ENCODE results near the gene CHST2. TPM values are rescaled to one million over a fixed set of nuclear protein-coding genes. Genes with fewer than 3 reads are reported as not detected.

CHST2 gene
- total RNA-seq, 2 experiments from 2014 or later: 2.4 to 3.0 TPM

DNA sequence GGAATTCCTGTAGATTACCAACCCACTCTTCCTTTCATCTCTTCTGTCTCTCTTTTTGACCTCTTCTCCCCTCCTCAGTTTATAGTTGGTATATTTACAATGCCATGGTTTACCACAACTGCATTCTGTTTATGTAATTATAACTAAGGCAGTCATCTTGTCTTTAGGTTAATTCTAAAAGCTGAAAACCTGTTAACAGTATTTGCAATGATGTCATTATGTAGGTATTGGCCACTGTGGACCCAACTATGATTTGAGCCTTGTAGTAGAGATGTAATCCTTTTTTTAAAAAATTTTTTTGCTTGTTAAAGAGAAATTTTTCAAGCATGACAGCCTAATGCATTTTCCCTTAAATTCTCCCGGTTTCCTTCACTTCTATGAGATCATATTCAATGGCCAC lies 30.7 kb upstream of the CHST2 start:
- no peaks in the 10 kb centered on the region for H3K36me3 Mint-ChIP-seq
- no peak for ATAC-seq (ENCODE audit: low read depth)

DNA sequence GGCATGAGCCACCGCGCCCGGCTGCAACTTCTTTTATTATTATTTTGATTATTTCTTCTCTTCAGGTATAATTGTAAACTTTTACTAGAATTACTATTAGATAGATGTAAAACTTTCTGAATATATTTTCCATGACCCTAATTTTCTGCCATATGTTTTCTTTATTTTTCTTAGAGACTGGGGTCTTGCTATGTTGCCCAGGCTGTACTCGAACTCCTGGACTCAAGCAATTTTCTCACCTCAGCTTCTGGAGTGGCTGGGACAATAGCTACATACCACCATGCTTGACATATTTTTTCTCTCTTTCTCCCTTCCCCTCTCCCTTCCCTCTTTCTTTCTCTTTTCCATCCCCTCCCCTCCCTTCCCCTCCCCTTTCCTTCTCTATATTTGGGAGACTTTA lies 29.6 kb upstream of the CHST2 start:
- Mint-ChIP-seq H3K9me3 (peaks cover 1% of the 10 kb centered on the region), H3K27me3 (no peaks in the 10 kb centered on the region), H3K27ac (no peak overlapping the region), H3K4me3 (no peak overlapping the region), H3K36me3 (no peaks in the 10 kb centered on the region), H3K4me1 (no peaks in the 10 kb centered on the region)
- DNase-seq (no peak), ATAC-seq (ENCODE audit: low read depth) (no peak)
- POLR2A ChIA-PET: no interaction called here

More for the DNA sequence above, 30.7 kb upstream of the CHST2 start:
- no peak overlapping the region for H3K4me3 Mint-ChIP-seq
- no peak for DNase-seq
- no peaks in the 10 kb centered on the region for H3K27me3 Mint-ChIP-seq
- H3K4me1 Mint-ChIP-seq: no peaks in the 10 kb centered on the region
- H3K9me3 Mint-ChIP-seq: peaks cover 2% of the 10 kb centered on the region
- no peak overlapping the region for H3K27ac Mint-ChIP-seq
- POLR2A ChIA-PET: no interaction called here

DNA sequence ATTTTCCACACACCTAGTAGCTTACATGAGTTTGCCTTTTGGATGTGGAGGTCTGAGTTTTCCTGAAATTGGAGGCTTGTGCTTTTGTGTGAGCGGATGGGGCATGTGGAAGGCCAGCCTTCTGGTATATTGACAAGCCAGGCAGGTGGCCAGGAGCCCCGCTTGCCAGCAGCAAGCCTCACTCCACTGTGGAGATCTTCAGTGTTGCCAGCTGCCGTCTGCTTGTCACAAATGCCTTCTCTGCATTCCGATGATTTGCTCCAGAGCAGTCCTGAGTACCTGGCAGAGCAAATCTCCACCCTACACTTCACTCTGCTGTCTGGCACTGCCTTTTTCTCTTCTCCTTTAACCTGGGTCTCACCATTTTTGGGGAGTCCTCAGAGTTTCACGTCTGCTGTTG lies 29.1 kb upstream of the CHST2 start:
- ATAC-seq (ENCODE audit: low read depth) (no peak), DNase-seq (no peak)
- H3K4me1 Mint-ChIP-seq: no peaks in the 10 kb centered on the region
- no peaks in the 10 kb centered on the region for H3K9me3 Mint-ChIP-seq
- no peak overlapping the region for H3K4me3 Mint-ChIP-seq
- H3K27me3 Mint-ChIP-seq: no peaks in the 10 kb centered on the region
- H3K36me3 Mint-ChIP-seq: no peaks in the 10 kb centered on the region
- POLR2A ChIA-PET: no interaction called here
- no peak overlapping the region for H3K27ac Mint-ChIP-seq

DNA sequence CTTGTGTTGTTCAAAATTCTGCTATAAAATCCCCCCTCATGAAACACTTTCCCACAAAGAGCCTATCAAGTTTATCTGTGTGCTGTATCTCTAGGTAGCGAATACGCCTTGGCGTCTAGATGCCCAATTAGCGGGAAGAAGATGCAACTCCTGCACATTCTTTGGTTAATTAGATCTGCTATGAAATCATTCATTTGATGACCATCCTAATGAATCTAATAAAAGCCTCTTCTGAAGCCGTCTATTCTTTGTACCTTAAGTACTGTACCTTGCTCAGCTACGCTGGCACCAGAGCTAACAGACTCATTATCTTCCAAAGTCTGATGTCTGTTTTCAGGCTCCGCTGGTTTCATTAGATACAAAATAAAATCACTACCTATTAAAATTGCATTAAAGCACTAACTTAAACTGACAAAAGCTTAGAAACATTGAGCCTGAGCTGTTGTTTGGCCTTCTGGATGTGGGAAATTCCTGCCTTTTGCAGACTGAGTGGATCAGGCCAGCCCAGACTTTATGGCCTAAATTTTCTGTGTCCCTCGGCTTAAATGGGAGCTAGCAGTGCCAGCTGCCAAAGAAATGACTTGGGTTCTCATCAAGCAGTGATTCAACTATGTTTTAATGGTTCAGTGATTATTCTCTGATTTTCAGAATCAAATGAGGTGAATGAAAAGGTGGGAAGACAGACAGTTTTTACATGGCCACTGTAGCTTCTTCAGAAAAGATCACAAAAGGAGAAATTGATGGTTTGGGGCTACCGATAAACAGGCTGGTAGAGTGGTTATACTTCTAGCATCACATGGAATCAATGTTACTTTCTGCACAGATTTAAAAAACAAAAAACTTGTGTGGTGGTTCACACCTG lies 28.4 kb upstream of the CHST2 start:
- DNase-seq: no peak
- H3K27me3 Mint-ChIP-seq: no peaks in the 10 kb centered on the region
- POLR2A ChIA-PET: no interaction called here
- no peaks in the 10 kb centered on the region for H3K36me3 Mint-ChIP-seq
- no peaks in the 10 kb centered on the region for H3K9me3 Mint-ChIP-seq
- ATAC-seq (ENCODE audit: low read depth): no peak
- no peak overlapping the region for H3K27ac Mint-ChIP-seq
- no peaks in the 10 kb centered on the region for H3K4me1 Mint-ChIP-seq
- H3K4me3 Mint-ChIP-seq: no peak overlapping the region

DNA sequence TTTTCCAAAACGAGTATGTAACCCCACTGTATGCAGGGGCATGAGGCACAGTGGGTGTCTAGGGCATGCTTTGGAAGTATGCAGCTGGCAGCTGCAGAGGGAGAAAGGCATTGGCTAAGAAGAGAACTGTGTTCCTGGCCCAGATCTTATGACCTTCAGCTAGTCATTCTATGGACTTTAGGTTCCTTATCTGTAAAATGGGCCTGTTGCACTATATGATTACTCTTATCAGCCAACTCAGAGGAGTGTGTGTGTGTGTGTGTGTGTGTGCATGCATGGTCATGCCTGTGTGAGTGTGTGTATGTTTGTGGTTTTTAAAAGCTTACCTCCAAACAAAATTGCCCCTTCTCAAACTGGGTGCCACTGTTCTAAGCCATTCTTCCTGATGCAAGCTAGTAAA lies 27.4 kb upstream of the CHST2 start:
- no peak overlapping the region for H3K4me3 Mint-ChIP-seq
- no peaks in the 10 kb centered on the region for H3K9me3 Mint-ChIP-seq
- no peaks in the 10 kb centered on the region for H3K27me3 Mint-ChIP-seq
- no peak for DNase-seq
- no peaks in the 10 kb centered on the region for H3K36me3 Mint-ChIP-seq
- no peak for ATAC-seq (ENCODE audit: low read depth)
- H3K27ac Mint-ChIP-seq: no peak overlapping the region
- POLR2A ChIA-PET: no interaction called here
- no peaks in the 10 kb centered on the region for H3K4me1 Mint-ChIP-seq

DNA sequence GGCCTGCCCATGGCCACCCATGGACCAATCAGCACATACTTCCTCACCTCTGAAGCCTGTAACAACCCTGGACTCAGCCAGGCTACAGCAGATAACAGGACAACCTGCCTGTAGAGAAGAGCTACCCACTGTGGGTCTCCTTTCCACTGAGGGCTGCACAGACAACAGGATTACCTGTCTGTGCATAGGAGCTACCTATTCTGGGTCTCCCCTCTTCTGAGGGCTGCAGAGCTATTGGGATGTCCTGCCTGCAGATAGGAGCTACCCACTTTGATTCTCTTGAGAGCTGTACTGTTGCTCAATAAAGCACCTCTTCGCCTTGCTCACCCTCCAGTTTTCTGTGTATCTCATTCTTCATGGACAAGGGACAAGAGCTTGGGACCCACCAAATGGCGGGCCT lies 23.8 kb upstream of the CHST2 start:
- Mint-ChIP-seq H3K36me3 (no peaks in the 10 kb centered on the region), H3K27ac (no peak overlapping the region), H3K4me3 (no peak overlapping the region), H3K27me3 (peaks cover 2% of the 10 kb centered on the region), H3K9me3 (no peaks in the 10 kb centered on the region), H3K4me1 (no peaks in the 10 kb centered on the region)
- ATAC-seq (ENCODE audit: low read depth): no peak
- POLR2A ChIA-PET: interaction anchor here (1.3 kb wide), 1 partner anchor 12 kb away, joined by 3 read pairs; no protein-coding TSS in a partner anchor
- no peak for DNase-seq

DNA sequence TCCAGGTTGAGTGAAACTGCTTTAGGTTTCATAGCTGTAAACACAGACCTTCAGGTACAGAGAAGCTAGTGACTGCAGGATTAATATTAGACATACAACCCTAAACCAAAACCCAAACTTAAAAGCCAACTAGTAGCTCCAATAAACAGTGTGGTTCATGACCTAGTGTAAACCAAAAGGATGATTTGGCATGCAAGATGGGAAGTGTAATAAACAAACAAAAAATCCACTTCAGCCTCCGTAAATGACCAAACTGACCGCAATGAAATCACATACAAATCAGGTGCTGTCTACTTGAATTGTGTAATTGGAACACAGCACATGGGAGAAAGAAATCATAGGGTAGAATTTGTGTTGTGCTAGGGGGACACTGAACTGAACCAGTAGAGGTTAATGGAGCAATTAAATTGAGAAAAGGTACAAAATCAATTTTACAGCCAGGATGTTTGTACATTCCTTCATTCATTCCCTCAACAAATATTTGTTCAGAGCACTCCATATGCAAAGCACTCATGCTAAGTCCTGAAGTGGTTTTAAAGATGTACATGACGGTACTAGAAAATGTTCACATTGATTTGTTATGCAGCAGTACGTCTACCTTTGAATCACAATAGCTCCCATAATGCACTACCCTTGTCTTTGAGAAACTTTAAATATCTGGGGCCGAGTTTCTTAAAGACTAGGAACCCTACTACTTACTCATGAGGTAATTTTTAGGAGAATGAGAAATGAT lies 21.4 kb upstream of the CHST2 start:
- DNase-seq (no peak), ATAC-seq (ENCODE audit: low read depth) (no peak)
- POLR2A ChIA-PET: no interaction called here
- no peak overlapping the region for H3K27ac Mint-ChIP-seq
- no peaks in the 10 kb centered on the region for H3K9me3 Mint-ChIP-seq
- no peaks in the 10 kb centered on the region for H3K36me3 Mint-ChIP-seq
- no peaks in the 10 kb centered on the region for H3K4me1 Mint-ChIP-seq
- no peak overlapping the region for H3K4me3 Mint-ChIP-seq
- H3K27me3 Mint-ChIP-seq: peaks cover 9% of the 10 kb centered on the region

DNA sequence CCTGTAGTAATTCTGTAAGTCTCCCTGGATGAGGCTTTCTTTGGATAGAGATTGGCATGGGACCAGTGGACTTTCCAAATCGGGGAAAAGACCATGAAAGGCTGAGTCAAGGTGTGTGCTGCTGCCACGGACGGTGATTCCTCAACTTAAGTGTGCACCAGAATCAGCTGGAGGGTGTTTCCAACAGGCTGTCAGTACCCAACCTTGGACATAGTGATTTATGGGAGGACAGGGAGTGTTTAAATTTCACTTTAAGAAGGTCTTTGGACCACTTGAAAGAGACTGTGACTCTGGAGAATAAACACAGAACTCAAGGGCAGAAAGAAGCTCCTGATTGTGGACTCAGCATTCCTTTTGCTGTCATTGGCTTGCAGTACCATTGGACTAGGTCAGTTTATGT lies 20.4 kb upstream of the CHST2 start:
- no peaks in the 10 kb centered on the region for H3K36me3 Mint-ChIP-seq
- no peak for DNase-seq
- H3K27ac Mint-ChIP-seq: no peak overlapping the region
- H3K4me1 Mint-ChIP-seq: no peaks in the 10 kb centered on the region
- H3K9me3 Mint-ChIP-seq: no peaks in the 10 kb centered on the region
- no peak overlapping the region for H3K4me3 Mint-ChIP-seq
- peaks cover 9% of the 10 kb centered on the region for H3K27me3 Mint-ChIP-seq
- no peak for ATAC-seq (ENCODE audit: low read depth)
- POLR2A ChIA-PET: no interaction called here

DNA sequence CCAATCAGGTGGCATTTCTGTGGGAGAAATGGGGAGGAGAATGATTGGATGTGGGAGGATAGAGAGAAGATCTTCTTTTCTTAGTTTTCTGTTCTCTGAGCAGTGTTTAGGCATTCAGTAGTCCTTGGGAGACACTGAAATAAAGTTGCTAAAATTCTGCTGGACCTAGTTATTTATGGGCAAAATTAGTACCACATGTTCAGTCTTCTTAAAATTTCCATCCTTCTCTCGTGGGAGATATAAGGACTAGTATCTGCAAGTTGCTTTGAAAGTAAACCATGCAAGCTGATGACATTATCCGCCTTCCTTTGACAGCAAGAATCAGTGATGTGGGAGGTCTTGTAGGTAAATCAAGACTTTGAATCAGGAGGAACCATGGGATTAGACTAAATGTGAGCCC lies 19.9 kb upstream of the CHST2 start:
- Mint-ChIP-seq H3K9me3 (peaks cover 2% of the 10 kb centered on the region), H3K4me1 (no peaks in the 10 kb centered on the region), H3K36me3 (no peaks in the 10 kb centered on the region), H3K4me3 (no peak overlapping the region), H3K27me3 (peaks cover 9% of the 10 kb centered on the region), H3K27ac (no peak overlapping the region)
- DNase-seq (no peak), ATAC-seq (ENCODE audit: low read depth) (no peak)
- POLR2A ChIA-PET: no interaction called here

DNA sequence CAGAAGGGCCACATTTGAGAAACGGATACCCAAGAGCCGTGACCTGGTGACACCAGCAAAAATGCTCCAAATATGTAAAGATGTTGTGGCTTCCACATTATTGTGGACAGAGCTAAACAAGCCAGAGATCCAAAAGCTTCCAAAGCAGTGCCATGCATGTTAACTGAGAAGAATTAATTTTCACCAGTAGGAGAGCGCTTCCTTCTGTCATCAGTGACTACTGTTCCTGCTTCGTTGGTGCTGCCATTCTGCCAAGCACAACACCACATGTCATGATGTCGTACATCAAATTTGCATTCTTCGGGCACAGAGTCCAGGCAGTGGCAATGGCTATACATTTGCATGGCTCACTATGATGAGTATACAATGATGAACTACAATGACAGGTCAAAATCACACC lies 19.1 kb upstream of the CHST2 start:
- DNase-seq (no peak), ATAC-seq (ENCODE audit: low read depth) (no peak)
- H3K27ac Mint-ChIP-seq: no peak overlapping the region
- no peaks in the 10 kb centered on the region for H3K4me1 Mint-ChIP-seq
- H3K9me3 Mint-ChIP-seq: peaks cover 5% of the 10 kb centered on the region
- POLR2A ChIA-PET: no interaction called here
- H3K4me3 Mint-ChIP-seq: no peak overlapping the region
- peaks cover 9% of the 10 kb centered on the region for H3K27me3 Mint-ChIP-seq
- H3K36me3 Mint-ChIP-seq: no peaks in the 10 kb centered on the region

DNA sequence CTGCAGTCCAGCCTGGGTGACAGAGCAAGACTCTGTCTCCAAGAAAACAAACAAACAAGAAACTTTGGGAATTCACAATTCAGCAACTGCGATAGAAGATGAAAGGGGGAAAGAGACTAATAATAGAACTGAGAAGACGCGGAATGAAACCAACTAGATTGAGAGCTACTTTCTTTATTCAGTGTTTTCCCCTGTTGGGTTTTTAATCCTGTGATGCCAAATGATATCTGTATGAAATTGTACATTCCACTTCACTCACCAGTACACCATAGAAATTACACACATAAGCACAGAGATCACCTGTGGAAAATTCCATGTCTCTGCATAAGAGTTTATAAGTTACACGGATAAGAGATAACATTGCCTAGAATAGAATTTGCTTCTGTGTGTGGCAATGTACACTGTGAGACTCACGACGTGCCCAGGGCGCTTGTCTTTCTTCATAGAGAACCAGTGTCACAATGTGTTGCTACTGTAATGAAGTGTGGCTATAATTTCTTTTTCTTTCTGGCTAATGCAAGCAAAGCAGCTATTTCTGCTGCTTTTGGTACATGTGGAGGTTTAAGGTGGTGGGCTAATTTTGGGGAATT lies 17.7 kb upstream of the CHST2 start:
- ATAC-seq (ENCODE audit: low read depth) (no peak), DNase-seq (no peak)
- H3K36me3 Mint-ChIP-seq: no peaks in the 10 kb centered on the region
- peaks cover 11% of the 10 kb centered on the region for H3K27me3 Mint-ChIP-seq
- no peaks in the 10 kb centered on the region for H3K4me1 Mint-ChIP-seq
- H3K27ac Mint-ChIP-seq: no peak overlapping the region
- H3K9me3 Mint-ChIP-seq: peaks cover 9% of the 10 kb centered on the region
- H3K4me3 Mint-ChIP-seq: no peak overlapping the region
- POLR2A ChIA-PET: no interaction called here

DNA sequence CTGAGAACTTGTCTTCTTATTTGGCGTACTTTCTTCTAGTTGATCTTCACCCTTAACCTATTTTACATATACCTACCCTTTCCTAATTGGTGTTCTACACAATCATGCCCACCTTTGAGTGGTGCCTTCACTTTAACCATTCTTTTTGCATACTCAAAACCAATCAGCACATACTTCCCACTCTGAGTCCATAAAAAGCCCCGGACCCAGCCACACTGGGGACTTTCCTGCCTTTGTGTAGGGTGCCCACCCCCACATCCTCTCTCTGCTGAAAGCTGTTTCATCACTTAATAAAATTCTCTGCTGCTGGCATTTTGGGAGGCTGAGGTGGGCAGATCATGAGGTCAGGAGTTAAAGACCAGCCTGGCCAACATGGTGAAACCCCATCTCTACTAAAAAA lies 15.9 kb upstream of the CHST2 start:
- POLR2A ChIA-PET: no interaction called here
- Mint-ChIP-seq H3K9me3 (peaks cover 11% of the 10 kb centered on the region), H3K36me3 (no peaks in the 10 kb centered on the region), H3K4me1 (no peaks in the 10 kb centered on the region), H3K27ac (no peak overlapping the region), H3K4me3 (no peak overlapping the region), H3K27me3 (peaks cover 11% of the 10 kb centered on the region)
- ATAC-seq (ENCODE audit: low read depth) (no peak), DNase-seq (no peak)

DNA sequence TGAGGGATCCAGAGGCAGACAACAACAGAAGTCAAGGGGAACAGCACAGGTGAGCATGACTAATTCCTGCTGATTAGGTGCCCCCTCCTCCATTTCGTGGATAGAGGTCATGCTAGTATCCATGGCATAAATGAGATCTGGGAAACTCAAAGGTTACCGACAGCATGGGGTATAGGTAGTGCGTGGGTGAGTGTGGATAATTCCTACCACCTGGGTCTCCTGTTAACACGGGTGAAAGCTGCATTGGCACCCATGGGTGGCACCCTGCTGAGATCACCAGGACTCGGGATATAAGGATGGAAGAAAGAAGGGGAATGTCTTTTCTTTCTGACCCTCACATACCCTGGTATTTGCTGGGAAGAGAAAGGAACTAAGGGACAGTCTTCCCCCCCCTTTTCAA lies 14.4 kb upstream of the CHST2 start:
- POLR2A ChIA-PET: no interaction called here
- H3K27ac Mint-ChIP-seq: no peak overlapping the region
- H3K4me1 Mint-ChIP-seq: no peaks in the 10 kb centered on the region
- H3K4me3 Mint-ChIP-seq: no peak overlapping the region
- no peaks in the 10 kb centered on the region for H3K36me3 Mint-ChIP-seq
- peaks cover 11% of the 10 kb centered on the region for H3K9me3 Mint-ChIP-seq
- DNase-seq (no peak), ATAC-seq (ENCODE audit: low read depth) (no peak)
- H3K27me3 Mint-ChIP-seq: peaks cover 9% of the 10 kb centered on the region

DNA sequence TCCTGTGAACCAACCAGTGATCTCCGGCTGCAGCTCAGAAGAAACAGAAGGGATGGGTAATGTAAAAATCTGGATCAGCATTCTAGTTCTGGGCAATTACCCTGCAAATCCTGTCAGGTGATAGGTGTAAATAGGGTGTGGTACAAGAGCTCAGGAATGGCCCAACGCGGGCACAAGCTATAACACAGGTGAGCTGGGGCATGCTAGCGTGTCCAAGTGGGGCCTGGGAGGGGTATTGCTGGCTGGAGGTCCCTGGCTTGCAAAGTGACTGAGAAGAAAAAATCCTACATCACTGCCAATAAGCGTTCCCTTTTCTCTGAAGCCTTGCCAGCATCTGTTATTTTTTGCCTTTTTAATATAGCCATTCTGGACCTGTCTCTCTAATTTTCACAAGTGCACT lies 9.7 kb upstream of the CHST2 start:
- no peak overlapping the region for H3K27ac Mint-ChIP-seq
- peaks cover 7% of the 10 kb centered on the region for H3K9me3 Mint-ChIP-seq
- H3K4me3 Mint-ChIP-seq: no peak overlapping the region
- no peaks in the 10 kb centered on the region for H3K36me3 Mint-ChIP-seq
- no peak for ATAC-seq (ENCODE audit: low read depth)
- H3K27me3 Mint-ChIP-seq: peaks cover 7% of the 10 kb centered on the region
- H3K4me1 Mint-ChIP-seq: no peaks in the 10 kb centered on the region
- POLR2A ChIA-PET: no interaction called here
- DNase-seq: no peak
